ENCODE data around the gene CCDC178.

GRCh38 chr18:33277431-33277830 is 163.1 kb downstream of the CCDC178 start:
- TF ChIP-seq TAF1 (IDR thresholded peaks at IDR 0.05; ENCODE audit: low read depth) (no peak), MAX (IDR thresholded peaks at IDR 0.05) (no peak), YY1 (IDR thresholded peaks at IDR 0.05; ENCODE audit: low read depth) (no peak), EP300 (IDR thresholded peaks at IDR 0.05; ENCODE audit: borderline replicate concordance) (no peak), FOXM1 (IDR thresholded peaks at IDR 0.05; ENCODE audit: borderline replicate concordance, low read depth) (no peak)
- TF ChIP-seq, protein P1, sequence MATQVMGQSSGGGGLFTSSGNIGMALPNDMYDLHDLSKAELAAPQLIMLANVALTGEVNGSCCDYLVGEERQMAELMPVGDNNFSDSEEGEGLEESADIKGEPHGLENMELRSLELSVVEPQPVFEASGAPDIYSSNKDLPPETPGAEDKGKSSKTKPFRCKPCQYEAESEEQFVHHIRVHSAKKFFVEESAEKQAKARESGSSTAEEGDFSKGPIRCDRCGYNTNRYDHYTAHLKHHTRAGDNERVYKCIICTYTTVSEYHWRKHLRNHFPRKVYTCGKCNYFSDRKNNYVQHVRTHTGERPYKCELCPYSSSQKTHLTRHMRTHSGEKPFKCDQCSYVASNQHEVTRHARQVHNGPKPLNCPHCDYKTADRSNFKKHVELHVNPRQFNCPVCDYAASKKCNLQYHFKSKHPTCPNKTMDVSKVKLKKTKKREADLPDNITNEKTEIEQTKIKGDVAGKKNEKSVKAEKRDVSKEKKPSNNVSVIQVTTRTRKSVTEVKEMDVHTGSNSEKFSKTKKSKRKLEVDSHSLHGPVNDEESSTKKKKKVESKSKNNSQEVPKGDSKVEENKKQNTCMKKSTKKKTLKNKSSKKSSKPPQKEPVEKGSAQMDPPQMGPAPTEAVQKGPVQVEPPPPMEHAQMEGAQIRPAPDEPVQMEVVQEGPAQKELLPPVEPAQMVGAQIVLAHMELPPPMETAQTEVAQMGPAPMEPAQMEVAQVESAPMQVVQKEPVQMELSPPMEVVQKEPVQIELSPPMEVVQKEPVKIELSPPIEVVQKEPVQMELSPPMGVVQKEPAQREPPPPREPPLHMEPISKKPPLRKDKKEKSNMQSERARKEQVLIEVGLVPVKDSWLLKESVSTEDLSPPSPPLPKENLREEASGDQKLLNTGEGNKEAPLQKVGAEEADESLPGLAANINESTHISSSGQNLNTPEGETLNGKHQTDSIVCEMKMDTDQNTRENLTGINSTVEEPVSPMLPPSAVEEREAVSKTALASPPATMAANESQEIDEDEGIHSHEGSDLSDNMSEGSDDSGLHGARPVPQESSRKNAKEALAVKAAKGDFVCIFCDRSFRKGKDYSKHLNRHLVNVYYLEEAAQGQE (IDR thresholded peaks at IDR 0.05; ENCODE audit: low read depth) = no peak
